ENCODE measurements around the gene CHCHD6.

GRCh38 chr3:126781406-126781805 lies 77.4 kb downstream of the CHCHD6 start:
- TF ChIP-seq CTCF (IDR thresholded peaks at IDR 0.05) (no peak), USF1 (CRISPR knock-in tag; IDR thresholded peaks at IDR 0.05) (no peak), ZNF232 (CRISPR knock-in tag; IDR thresholded peaks at IDR 0.05) (no peak), IRF2 (CRISPR knock-in tag; IDR thresholded peaks at IDR 0.05; ENCODE audit: borderline replicate concordance, low read depth) (no peak), ZNF121 (CRISPR knock-in tag; IDR thresholded peaks at IDR 0.05) (no peak), USF2 (CRISPR knock-in tag; IDR thresholded peaks at IDR 0.05) (no peak), STAT6 (CRISPR knock-in tag; conservative IDR thresholded peaks at IDR 0.05; ENCODE audit: low read depth) (no peak), CDX4 (CRISPR knock-in tag; IDR thresholded peaks at IDR 0.05; ENCODE audit: borderline replicate concordance) (no peak), ATF2 (CRISPR knock-in tag; IDR thresholded peaks at IDR 0.05; ENCODE audit: borderline replicate concordance, low read depth) (no peak), NFE2L1 (CRISPR knock-in tag; IDR thresholded peaks at IDR 0.05) (no peak), SP1 (CRISPR knock-in tag; conservative IDR thresholded peaks at IDR 0.05) (no peak), TEAD4 (CRISPR knock-in tag; IDR thresholded peaks at IDR 0.05) (no peak), ATF3 (CRISPR knock-in tag; conservative IDR thresholded peaks at IDR 0.05) (no peak)

All from WTC11 (cell line).